ENCODE results near the gene AGO3.

DNA sequence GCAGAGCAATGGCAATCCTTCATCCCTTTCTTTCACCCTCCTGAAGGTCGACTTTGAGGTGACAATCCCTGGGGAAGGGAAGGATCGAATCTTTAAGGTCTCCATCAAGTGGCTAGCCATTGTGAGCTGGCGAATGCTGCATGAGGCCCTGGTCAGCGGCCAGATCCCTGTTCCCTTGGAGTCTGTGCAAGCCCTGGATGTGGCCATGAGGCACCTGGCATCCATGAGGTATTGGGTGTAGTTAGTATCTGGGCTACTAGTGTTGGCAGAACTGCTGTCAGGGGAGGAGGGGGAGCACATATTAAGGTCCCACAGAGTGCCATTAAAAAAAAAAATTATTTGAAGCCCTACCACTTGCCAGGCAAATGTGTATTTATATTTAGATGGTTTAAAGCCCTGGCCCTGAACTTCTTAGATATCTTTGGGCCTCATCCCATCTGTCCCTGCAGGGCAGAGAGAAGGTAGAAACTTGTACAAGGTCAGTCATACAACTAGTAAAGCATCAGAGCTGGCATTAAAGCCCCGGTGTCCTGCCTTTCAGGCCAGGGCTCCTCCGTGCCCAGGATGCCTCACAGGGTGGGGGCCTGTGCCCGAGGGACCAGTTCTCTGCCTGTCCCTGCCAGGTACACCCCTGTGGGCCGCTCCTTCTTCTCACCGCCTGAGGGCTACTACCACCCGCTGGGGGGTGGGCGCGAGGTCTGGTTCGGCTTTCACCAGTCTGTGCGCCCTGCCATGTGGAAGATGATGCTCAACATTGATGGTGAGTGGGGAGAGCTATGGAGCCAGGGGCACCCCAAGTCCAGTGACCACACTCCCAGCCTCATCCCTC is 37.6 kb upstream of the AGO3 start:
- TF ChIP-seq EP300 (IDR thresholded peaks at IDR 0.05) (no peak), POLR2A (IDR thresholded peaks at IDR 0.05; ENCODE audit: low read depth) (no peak), POLR2AphosphoS5 (IDR thresholded peaks at IDR 0.05) (no peak)
- TF ChIP-seq, protein P1, sequence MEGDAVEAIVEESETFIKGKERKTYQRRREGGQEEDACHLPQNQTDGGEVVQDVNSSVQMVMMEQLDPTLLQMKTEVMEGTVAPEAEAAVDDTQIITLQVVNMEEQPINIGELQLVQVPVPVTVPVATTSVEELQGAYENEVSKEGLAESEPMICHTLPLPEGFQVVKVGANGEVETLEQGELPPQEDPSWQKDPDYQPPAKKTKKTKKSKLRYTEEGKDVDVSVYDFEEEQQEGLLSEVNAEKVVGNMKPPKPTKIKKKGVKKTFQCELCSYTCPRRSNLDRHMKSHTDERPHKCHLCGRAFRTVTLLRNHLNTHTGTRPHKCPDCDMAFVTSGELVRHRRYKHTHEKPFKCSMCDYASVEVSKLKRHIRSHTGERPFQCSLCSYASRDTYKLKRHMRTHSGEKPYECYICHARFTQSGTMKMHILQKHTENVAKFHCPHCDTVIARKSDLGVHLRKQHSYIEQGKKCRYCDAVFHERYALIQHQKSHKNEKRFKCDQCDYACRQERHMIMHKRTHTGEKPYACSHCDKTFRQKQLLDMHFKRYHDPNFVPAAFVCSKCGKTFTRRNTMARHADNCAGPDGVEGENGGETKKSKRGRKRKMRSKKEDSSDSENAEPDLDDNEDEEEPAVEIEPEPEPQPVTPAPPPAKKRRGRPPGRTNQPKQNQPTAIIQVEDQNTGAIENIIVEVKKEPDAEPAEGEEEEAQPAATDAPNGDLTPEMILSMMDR (IDR thresholded peaks at IDR 0.05) = no peak
